Frontal cortex (tissue), 1 donor: ENCODE data around the gene ACAT2. TPM values are rescaled to one million over a fixed set of nuclear protein-coding genes. Genes with fewer than 3 reads are reported as not detected.
A peak's percentile ranks its signal among the peaks of the same experiment; 100 is the strongest.

Source experiments
- small RNA-seq: library from RNA; depleted of rRNA; stranded (forward); fragments of <200 nt; gene quantifications from one replicate; pipeline ENCODE3, GENCODE V24; 2014
- total RNA-seq: library from RNA; depleted of rRNA; stranded (reverse); fragments of >200 nt; gene quantifications from one replicate; pipeline ENCODE4 v1.2.3, GENCODE V29; 2014

Gene ACAT2
- total RNA-seq, 1 donor from 2014 or later = 100 TPM

Small RNA genes lying within 50 kb of the gene (small RNA-seq; reads per million reads assigned to genes)
- not detected for gene RNU4ATAC18P
- gene SNORA20 = 36.8 reads per million, percentile 97 among the genes with 10 or more reads in this experiment
- gene SNORA29 = not detected

Other genes with a start within 250 kb of the ACAT2 start
- gene SOD2, start 68.8 kb upstream of the ACAT2 start, total RNA-seq = 44.8 TPM
- gene WTAP, start 34.5 kb upstream of the ACAT2 start, total RNA-seq = 131 TPM
- 378 TPM for gene TCP1, start 27.6 kb downstream of the ACAT2 start, total RNA-seq
- gene MRPL18, start 28.4 kb downstream of the ACAT2 start, total RNA-seq = 60.7 TPM
- not detected for gene PNLDC1, start 38.2 kb downstream of the ACAT2 start, total RNA-seq
- gene MAS1, start 128.9 kb downstream of the ACAT2 start, total RNA-seq = 0.82 TPM
- gene IGF2R, start 207.0 kb downstream of the ACAT2 start, total RNA-seq = 20.8 TPM